MG63 (cell line): ENCODE data around the gene SPINK9. TPM values are rescaled to one million over a fixed set of nuclear protein-coding genes. Genes with fewer than 3 reads are reported as not detected.
A peak's percentile ranks its signal among the peaks of the same experiment; 100 is the strongest.
"Not testable (repeated sequence)": the region's sequence is repeated elsewhere in the genome, so short reads cannot be mapped to it uniquely, and the experiment has no call there.

Experiments used
- DNase-seq: peaks from one replicate; pipeline ENCODE4 v3.0.0-alpha.2; 2020
- H3K27me3 ChIP-seq: fragments of 250-450 bp; sonication (Bioruptor Pico); 2 replicates; pipeline ENCODE4 v1.5.1; 2020; ENCODE audit warnings: mild to moderate bottlenecking, moderate library complexity
- H3K36me3 ChIP-seq: fragments of 250-450 bp; sonication (Bioruptor Pico); 2 replicates; pipeline ENCODE4 v1.5.1; 2020; ENCODE audit warnings: mild to moderate bottlenecking, moderate library complexity
- H3K4me3 ChIP-seq: fragments of 250-450 bp; sonication (Bioruptor Pico); 2 replicates; pipeline ENCODE4 v1.5.1; 2020; ENCODE audit warnings: mild to moderate bottlenecking, moderate library complexity
- H3K9me3 ChIP-seq: fragments of 250-450 bp; sonication (Bioruptor Pico); 2 replicates; pipeline ENCODE4 v1.5.1; 2020; ENCODE audit warnings: mild to moderate bottlenecking, moderate library complexity
- total RNA-seq: library from RNA; depleted of rRNA; stranded (reverse); fragments of >200 nt; shearing (Covaris generic); gene quantifications from 2 replicates; pipeline ENCODE4 v1.2.3, GENCODE V29; 2014; ENCODE audit warnings: low replicate concordance; rRNA removed

SPINK9 gene
- total RNA-seq = not detected in 2 replicates

- H3K4me3 ChIP-seq = no peak within 1 kb of the TSS
- no peaks in the 10 kb centered on the region for H3K9me3 ChIP-seq
- no peaks in the 10 kb centered on the region for H3K27me3 ChIP-seq
- no peaks in the 10 kb centered on the region for H3K36me3 ChIP-seq
- DNase-seq = no peak
Measured at GRCh38 chr5:148335259-148335658, at the start of gene SPINK9. TSS of gene SPINK9 (plus strand) at chr5:148335559. CDS start at chr5:148335614, 55 bp downstream.

GRCh38 chr5:148290271-148291195 lies 44.8 kb upstream of the SPINK9 start:
- no peaks in the 10 kb centered on the region for H3K9me3 ChIP-seq
- DNase-seq = no peak
- H3K36me3 ChIP-seq = no peaks in the 10 kb centered on the region
- no peak overlapping the region for H3K4me3 ChIP-seq
- H3K27me3 ChIP-seq = no peaks in the 10 kb centered on the region; the same call in 1 of the 2 replicates

GRCh38 chr5:148297731-148298130 lies 37.6 kb upstream of the SPINK9 start:
- no peak overlapping the region for H3K4me3 ChIP-seq

GRCh38 chr5:148306446-148306845 lies 28.9 kb upstream of the SPINK9 start:
- no peaks in the 10 kb centered on the region for H3K36me3 ChIP-seq
- H3K9me3 ChIP-seq = no peaks in the 10 kb centered on the region
- no peaks in the 10 kb centered on the region for H3K27me3 ChIP-seq
- DNase-seq = no peak
- no peak overlapping the region for H3K4me3 ChIP-seq

More at GRCh38 chr5:148297731-148298130, 37.6 kb upstream of the SPINK9 start:
- H3K27me3 ChIP-seq = no peaks in the 10 kb centered on the region; the same call in 1 of the 2 replicates
- DNase-seq = no peak
- no peaks in the 10 kb centered on the region for H3K36me3 ChIP-seq
- H3K9me3 ChIP-seq = no peaks in the 10 kb centered on the region

- H3K4me3 ChIP-seq = no peak overlapping the region
- H3K36me3 ChIP-seq = no peaks in the 10 kb centered on the region
- DNase-seq = no peak
- no peaks in the 10 kb centered on the region for H3K9me3 ChIP-seq
- H3K27me3 ChIP-seq = peaks cover 2% of the 10 kb centered on the region; the same call in 1 of the 2 replicates
Measured at GRCh38 chr5:148309019-148309418, 26.3 kb upstream of the SPINK9 start.

GRCh38 chr5:148309746-148310145 lies 25.6 kb upstream of the SPINK9 start:
- DNase-seq = no peak
- Histone ChIP-seq H3K9me3 (no peaks in the 10 kb centered on the region), H3K27me3 (peaks cover 2% of the 10 kb centered on the region; the same call in 1 of the 2 replicates), H3K4me3 (no peak overlapping the region), H3K36me3 (no peaks in the 10 kb centered on the region)

GRCh38 chr5:148311484-148311883 lies 23.9 kb upstream of the SPINK9 start:
- no peaks in the 10 kb centered on the region for H3K9me3 ChIP-seq
- no peak for DNase-seq
- no peaks in the 10 kb centered on the region for H3K36me3 ChIP-seq
- no peak overlapping the region for H3K4me3 ChIP-seq
- H3K27me3 ChIP-seq = peaks cover 2% of the 10 kb centered on the region; the same call in 1 of the 2 replicates

GRCh38 chr5:148312153-148312552 lies 23.2 kb upstream of the SPINK9 start, which contains the start of gene SPINK7:
TSS of gene SPINK7 (plus strand) at chr5:148312423. CDS start at chr5:148312484, 61 bp downstream.
- Histone ChIP-seq H3K36me3 (no peaks in the 10 kb centered on the region), H3K27me3 (peaks cover 2% of the 10 kb centered on the region; the same call in 1 of the 2 replicates), H3K4me3 (no peak within 1 kb of the TSS), H3K9me3 (no peaks in the 10 kb centered on the region)
- DNase-seq = no peak

GRCh38 chr5:148314187-148314586 lies 21.2 kb upstream of the SPINK9 start:
- Histone ChIP-seq H3K9me3 (no peaks in the 10 kb centered on the region), H3K4me3 (no peak overlapping the region), H3K36me3 (no peaks in the 10 kb centered on the region), H3K27me3 (peaks cover 2% of the 10 kb centered on the region; the same call in 1 of the 2 replicates)
- no peak for DNase-seq

- Histone ChIP-seq H3K36me3 (no peaks in the 10 kb centered on the region), H3K4me3 (no peak overlapping the region), H3K9me3 (no peaks in the 10 kb centered on the region), H3K27me3 (peaks cover 2% of the 10 kb centered on the region; the same call in 1 of the 2 replicates)
- DNase-seq = no peak
Measured at GRCh38 chr5:148314731-148315130, 20.6 kb upstream of the SPINK9 start.

GRCh38 chr5:148320011-148320963 lies 15.1 kb upstream of the SPINK9 start:
- DNase-seq = peak; percentile 31
- not testable (repeated sequence) for H3K9me3 ChIP-seq
- peak overlapping the region; percentile 48 for H3K4me3 ChIP-seq

GRCh38 chr5:148333262-148333849 lies 2.0 kb upstream of the SPINK9 start:
- Histone ChIP-seq H3K9me3 (no peaks in the 10 kb centered on the region), H3K36me3 (no peaks in the 10 kb centered on the region), H3K27me3 (no peaks in the 10 kb centered on the region), H3K4me3 (no peak overlapping the region)
- DNase-seq = no peak

More at GRCh38 chr5:148320011-148320963, 15.1 kb upstream of the SPINK9 start:
- H3K27me3 ChIP-seq, H3K36me3 ChIP-seq: not testable (repeated sequence)

- no peaks in the 10 kb centered on the region for H3K27me3 ChIP-seq
- no peaks in the 10 kb centered on the region for H3K9me3 ChIP-seq
- DNase-seq = no peak
- H3K4me3 ChIP-seq = no peak overlapping the region
- H3K36me3 ChIP-seq = no peaks in the 10 kb centered on the region
Measured at GRCh38 chr5:148336704-148337435, 1.5 kb downstream of the SPINK9 start.

- H3K9me3 ChIP-seq = no peaks in the 10 kb centered on the region
Measured at GRCh38 chr5:148342371-148343045, 7.1 kb downstream of the SPINK9 start.

GRCh38 chr5:148343046-148343407 lies 7.7 kb downstream of the SPINK9 start:
- no peaks in the 10 kb centered on the region for H3K27me3 ChIP-seq
- no peaks in the 10 kb centered on the region for H3K36me3 ChIP-seq
- DNase-seq = peak; percentile 66
- H3K9me3 ChIP-seq = no peaks in the 10 kb centered on the region
- H3K4me3 ChIP-seq = no peak overlapping the region

More at GRCh38 chr5:148342371-148343045, 7.1 kb downstream of the SPINK9 start:
- no peaks in the 10 kb centered on the region for H3K27me3 ChIP-seq
- DNase-seq = no peak
- no peak overlapping the region for H3K4me3 ChIP-seq
- no peaks in the 10 kb centered on the region for H3K36me3 ChIP-seq
